K562 (cell line): Measurements from ENCODE around the gene KLK14. TPM values are rescaled to one million over a fixed set of nuclear protein-coding genes. Genes with fewer than 3 reads are reported as not detected.

Source experiments
- ATAC-seq: fragments of 200-7000 bp; cut with Tn5 transposase; 3 replicates; pipeline ENCODE4 v1.9.1; 2020; ENCODE audit warnings: moderate library complexity
- BruUV-seq: library from RNA; stranded (reverse); fragments of 400-500 nt; replicated peaks from 2 replicates; lab custom pipeline; 2021; lab: Mats Ljungman, UMichigan
- CTCF ChIA-PET: fragments of 300-600 bp; formaldehyde crosslinking; extraction: SDS; loops from one replicate; lab custom pipeline; 2021; ENCODE audit warnings: low intra/inter-chr PET ratio; lab: Yijun Ruan, JAX
- POLR2A ChIA-PET: fragments of 300-600, 350-650 bp; sonication (Branson Sonifier 250); formaldehyde crosslinking; extraction: SDS; loops from one replicate; lab custom pipeline; 2021; ENCODE audit warnings: antibody characterized with exemption, inconsistent platforms; lab: Yijun Ruan, JAX
- DNase-seq, 4 experiments: peaks; one replicate each; pipeline versions ENCODE4 v3.0.0 to v3.0.0-alpha.2; 2011 to 2018; ENCODE audit warnings: low spot score in 3 of 4, mixed read lengths in 3 of 4; ENCODE audit errors: extremely low read depth in 1 of 4
- FAIRE-seq: peaks from 2 replicates; lab custom pipeline; 2011; peaks lifted over from hg19 to GRCh38; lab: Jason Lieb, UNC
- H2AFZ ChIP-seq: 2 replicates; pipeline ENCODE4 v1.6.0; 2011; ENCODE audit warnings: low read depth, low read length, control low read depth, inconsistent platforms
- H3K27ac ChIP-seq: fragments of 200-600 bp; 3 replicates; pipeline ENCODE4 v1.8.0; 2011; ENCODE audit warnings: low read depth, mild to moderate bottlenecking, control low read depth, inconsistent platforms, low read length, moderate library complexity, mixed read lengths; ENCODE audit errors: extremely low read depth
- H3K27me3 ChIP-seq, 2 experiments: fragments of 300-600 bp in 1 of 2; 2 replicates in 1 of 2; 3 replicates in 1 of 2; pipeline versions ENCODE4 v1.6.0 to v1.8.0; 2011; ENCODE audit warnings: inconsistent platforms in 2 of 2, low read length in 2 of 2, mild to moderate bottlenecking in 1 of 2, mixed read lengths in 1 of 2, moderate library complexity in 1 of 2; ENCODE audit not compliant: control insufficient read depth in 2 of 2, insufficient read depth in 2 of 2
- H3K36me3 ChIP-seq: fragments of 300-600 bp; 3 replicates; pipeline ENCODE4 v1.8.0; 2011; ENCODE audit warnings: mild to moderate bottlenecking, low read length, inconsistent platforms; ENCODE audit not compliant: control insufficient read depth, insufficient read depth
- H3K4me1 ChIP-seq, 2 experiments: fragments of 200-600 bp in 1 of 2; replicated peaks in 1 of 2; 2 replicates in 1 of 2; 3 replicates in 1 of 2; pipeline versions ENCODE4 v1.5.1 to v1.8.0; 2011; ENCODE audit warnings: inconsistent platforms in 2 of 2, low read length in 2 of 2, mild to moderate bottlenecking in 1 of 2, mixed read lengths in 1 of 2, moderate library complexity in 1 of 2; ENCODE audit not compliant: control insufficient read depth in 2 of 2, insufficient read depth in 2 of 2
- H3K4me2 ChIP-seq: 2 replicates; pipeline ENCODE4 v1.6.1; 2011; ENCODE audit warnings: low read length, control low read depth, inconsistent platforms, mixed read lengths; ENCODE audit not compliant: insufficient read depth
- H3K4me3 ChIP-seq: fragments of 200-600 bp; sonication (generic), shearing (Covaris generic); 2 replicates; pipeline ENCODE4 v1.5.1; 2016; ENCODE audit warnings: control low read depth, inconsistent platforms
- H3K79me2 ChIP-seq: fragments of 200-600 bp; 3 replicates; pipeline ENCODE4 v1.8.0; 2011; ENCODE audit warnings: low read length, inconsistent platforms; ENCODE audit not compliant: control insufficient read depth, insufficient read depth
- H3K9ac ChIP-seq, 2 experiments: 2 replicates each; pipeline versions ENCODE4 v1.6.0 to v1.6.1; 2011; ENCODE audit warnings: low read depth in 2 of 2, low read length in 2 of 2, control low read depth in 1 of 2, inconsistent platforms in 1 of 2, mild to moderate bottlenecking in 1 of 2, mixed read lengths in 1 of 2; ENCODE audit not compliant: insufficient read depth in 1 of 2
- H3K9me1 ChIP-seq: one replicate; pipeline ENCODE4 v1.6.0; 2011; ENCODE audit warnings: inconsistent platforms, mild to moderate bottlenecking, low read length, moderate library complexity; ENCODE audit not compliant: control insufficient read depth, insufficient read depth
- H3K9me3 ChIP-seq: replicated peaks from 2 replicates; pipeline ENCODE4 v1.5.1; 2011; ENCODE audit warnings: low read depth, low read length, inconsistent platforms; ENCODE audit not compliant: control insufficient read depth, insufficient read depth
- H4K20me1 ChIP-seq: replicated peaks from 2 replicates; pipeline ENCODE4 v1.6.1; 2011; ENCODE audit warnings: low read length, inconsistent platforms, mixed read lengths; ENCODE audit not compliant: control insufficient read depth, insufficient read depth
- IFI16 ChIP-seq: fragments of 250-450 bp; sonication (Bioruptor Pico); IDR thresholded peaks from 2 replicates; pipeline ENCODE4 v2.1.2; 2022; ENCODE audit warnings: mild to moderate bottlenecking, inconsistent platforms
- JUN ChIP-seq, 2 experiments: sonication (generic) in 1 of 2; formaldehyde crosslinking in 1 of 2; IDR thresholded peaks; 2 replicates each; pipeline versions ENCODE4 v1.6.1 to v1.8.0; 2012 to 2022; ENCODE audit warnings: borderline replicate concordance in 2 of 2, mild to moderate bottlenecking in 2 of 2, improper control_type of control experiment in 1 of 2, low read depth in 1 of 2, low read length in 1 of 2, missing genetic modification reagents in 1 of 2
- L3MBTL2 ChIP-seq: fragments of 450-650 bp; IDR thresholded peaks from 2 replicates; pipeline ENCODE4 v1.6.1; 2016; ENCODE audit warnings: mild to moderate bottlenecking, moderate library complexity
- STAT5B ChIP-seq: fragments of 250-450 bp; sonication (Bioruptor Pico); IDR thresholded peaks from 2 replicates; pipeline ENCODE4 v1.8.0; 2021; ENCODE audit warnings: mild to moderate bottlenecking, inconsistent platforms
- XRCC4 ChIP-seq: IDR thresholded peaks from one replicate; pipeline ENCODE4 v1.6.1; 2011; ENCODE audit not compliant: insufficient read depth, insufficient read length; ENCODE audit errors: extremely low read depth
- WGBS: fragments of 100-300 bp; shearing (Covaris generic); methylation state at CpG from one replicate; pipeline ENCODE4 v1.1.6; 2016; ENCODE audit warnings: low coverage, mixed read lengths; ENCODE audit not compliant: insufficient coverage; ENCODE audit errors: missing lambda C conversion rate; 5-methylcytosine and 5-hydroxymethylcytosine counted together
- in situ Hi-C: fragments of 300-500 bp; cut with MboI; formaldehyde crosslinking; loops from 4 replicates; pipeline ENCODE4 v1.15.0; 2018; ENCODE audit warnings: inconsistent platforms, mixed read lengths
- intact Hi-C: fragments of 100-400 bp; cut with micrococcal nuclease; formaldehyde crosslinking; loops from 2 replicates; pipeline ENCODE4 v1.14.2; 2022
- polyA plus RNA-seq, 8 experiments: library from polyadenylated mRNA; depleted of rRNA in 4 of 8; stranded (reverse) in 5 of 8; unstranded in 3 of 8; fragments of >200 nt; fragmentation: Nextera tagmentation in 2 of 8; fragmentation: Illumina TruSeq in 1 of 8; extraction: Ambion mirVana in 2 of 8; extraction: Trizol in 1 of 8; gene quantifications; 2 replicates each; pipeline versions ENCODE4 v1.2.1 to v1.2.3, GENCODE V29; 2011 to 2014; ENCODE audit warnings: inconsistent platforms in 1 of 8, missing spikeins in 1 of 8
- total RNA-seq, 7 experiments: library from RNA; depleted of rRNA in 6 of 7; stranded (reverse); fragments of >200 nt in 6 of 7; fragmentation: Illumina TruSeq in 2 of 7; extraction: Trizol in 2 of 7; gene quantifications; 2 replicates each; pipeline versions ENCODE4 v1.2.1 to v1.2.3, GENCODE V29; 2011 to 2021; ENCODE audit warnings: low replicate concordance in 1 of 7
- TF ChIP-seq, protein P1 (sequence below): IDR thresholded peaks from 2 replicates; pipeline ENCODE4 v1.6.1; 2014; ENCODE audit warnings: antibody characterized with exemption
- TF ChIP-seq, protein P2 (sequence below): fragments of 250-450 bp; sonication (Bioruptor Pico); IDR thresholded peaks from 2 replicates; pipeline ENCODE4 v1.4.0; 2020; ENCODE audit warnings: mild to moderate bottlenecking
- TF ChIP-seq, protein P3 (sequence below): sonication (generic); formaldehyde crosslinking; IDR thresholded peaks from 2 replicates; pipeline ENCODE4 v1.8.0; 2022; ENCODE audit warnings: mild to moderate bottlenecking, missing genetic modification reagents

Gene KLK14
- total and polyA plus RNA-seq, 9 of the 15 experiments (the other 6 are each of a cell fraction or from before 2014, with no cell fraction given): not detected

DNA sequence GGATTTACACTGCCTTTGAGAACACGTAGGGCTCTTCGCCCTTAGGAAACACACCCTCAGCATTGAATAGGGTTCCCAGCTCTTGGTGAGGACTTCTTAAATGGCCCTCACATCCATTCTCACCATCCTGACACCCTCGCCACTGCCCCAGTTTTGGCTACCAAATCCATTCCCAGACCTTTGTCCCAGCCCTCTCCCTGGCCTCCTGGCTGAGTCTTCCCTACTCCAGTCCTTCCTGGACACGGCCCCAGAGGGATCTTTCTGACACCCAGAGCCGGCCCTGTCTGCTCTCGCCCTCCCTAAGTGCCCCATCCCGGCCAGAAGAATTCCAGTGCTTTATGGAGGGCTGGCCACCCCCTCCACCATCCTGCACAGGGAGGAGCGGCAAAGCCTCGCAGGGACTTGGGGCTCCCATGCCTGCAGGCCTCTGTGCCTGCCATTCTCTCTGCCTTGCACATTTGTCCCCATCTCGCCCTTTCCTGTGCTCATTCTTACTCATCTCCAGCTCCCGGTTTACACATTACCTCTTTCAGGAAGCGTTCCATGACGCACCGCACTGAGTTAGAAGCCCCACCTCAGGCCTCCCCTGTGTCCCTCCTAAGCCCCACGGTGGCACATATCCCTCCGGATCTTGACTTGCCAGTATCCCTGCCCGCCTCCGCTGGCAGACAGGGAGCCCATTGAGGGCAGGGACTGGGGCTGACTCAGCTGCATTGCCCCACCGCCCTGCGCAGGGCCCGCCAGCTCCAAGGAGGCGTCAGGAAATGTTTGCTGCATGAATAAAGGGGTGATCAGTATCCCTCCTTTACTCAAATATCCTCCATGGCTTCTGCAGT, 11.0 kb upstream of the KLK14 start:
- Histone ChIP-seq H4K20me1 (peaks cover 13% of the 10 kb centered on the region), H3K27ac (no peak overlapping the region), H3K79me2 (no peaks in the 10 kb centered on the region)
- BruUV-seq: no TSS peak
- CTCF ChIA-PET: interaction anchor here (0.6 to 4.9 kb wide), 6 partner anchors 14 to 171 kb away, joined by 4 to 35 read pairs (median 5); partner anchors contain the start of genes CTU1 and KLK10
- WGBS: 42% methylated on average over 19 of the region's 22 CpGs
- TF ChIP-seq, protein P1, sequence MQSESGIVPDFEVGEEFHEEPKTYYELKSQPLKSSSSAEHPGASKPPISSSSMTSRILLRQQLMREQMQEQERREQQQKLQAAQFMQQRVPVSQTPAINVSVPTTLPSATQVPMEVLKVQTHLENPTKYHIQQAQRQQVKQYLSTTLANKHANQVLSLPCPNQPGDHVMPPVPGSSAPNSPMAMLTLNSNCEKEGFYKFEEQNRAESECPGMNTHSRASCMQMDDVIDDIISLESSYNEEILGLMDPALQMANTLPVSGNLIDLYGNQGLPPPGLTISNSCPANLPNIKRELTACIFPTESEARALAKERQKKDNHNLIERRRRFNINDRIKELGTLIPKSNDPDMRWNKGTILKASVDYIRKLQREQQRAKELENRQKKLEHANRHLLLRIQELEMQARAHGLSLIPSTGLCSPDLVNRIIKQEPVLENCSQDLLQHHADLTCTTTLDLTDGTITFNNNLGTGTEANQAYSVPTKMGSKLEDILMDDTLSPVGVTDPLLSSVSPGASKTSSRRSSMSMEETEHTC: no peak
- TF ChIP-seq JUN (IDR thresholded peaks at IDR 0.05; ENCODE audit: borderline replicate concordance, low read depth, low read length) (no peak), JUN (CRISPR knock-in tag; IDR thresholded peaks at IDR 0.05; ENCODE audit: borderline replicate concordance) (no peak), IFI16 (CRISPR knock-in tag) (no peak), STAT5B (CRISPR knock-in tag) (no peak), L3MBTL2 (no peak), XRCC4 (no peak)
- TF ChIP-seq, protein P2, sequence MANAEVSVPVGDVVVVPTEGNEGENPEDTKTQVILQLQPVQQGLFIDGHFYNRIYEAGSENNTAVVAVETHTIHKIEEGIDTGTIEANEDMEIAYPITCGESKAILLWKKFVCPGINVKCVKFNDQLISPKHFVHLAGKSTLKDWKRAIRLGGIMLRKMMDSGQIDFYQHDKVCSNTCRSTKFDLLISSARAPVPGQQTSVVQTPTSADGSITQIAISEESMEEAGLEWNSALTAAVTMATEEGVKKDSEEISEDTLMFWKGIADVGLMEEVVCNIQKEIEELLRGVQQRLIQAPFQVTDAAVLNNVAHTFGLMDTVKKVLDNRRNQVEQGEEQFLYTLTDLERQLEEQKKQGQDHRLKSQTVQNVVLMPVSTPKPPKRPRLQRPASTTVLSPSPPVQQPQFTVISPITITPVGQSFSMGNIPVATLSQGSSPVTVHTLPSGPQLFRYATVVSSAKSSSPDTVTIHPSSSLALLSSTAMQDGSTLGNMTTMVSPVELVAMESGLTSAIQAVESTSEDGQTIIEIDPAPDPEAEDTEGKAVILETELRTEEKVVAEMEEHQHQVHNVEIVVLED: no peak
- TF ChIP-seq, protein P3, sequence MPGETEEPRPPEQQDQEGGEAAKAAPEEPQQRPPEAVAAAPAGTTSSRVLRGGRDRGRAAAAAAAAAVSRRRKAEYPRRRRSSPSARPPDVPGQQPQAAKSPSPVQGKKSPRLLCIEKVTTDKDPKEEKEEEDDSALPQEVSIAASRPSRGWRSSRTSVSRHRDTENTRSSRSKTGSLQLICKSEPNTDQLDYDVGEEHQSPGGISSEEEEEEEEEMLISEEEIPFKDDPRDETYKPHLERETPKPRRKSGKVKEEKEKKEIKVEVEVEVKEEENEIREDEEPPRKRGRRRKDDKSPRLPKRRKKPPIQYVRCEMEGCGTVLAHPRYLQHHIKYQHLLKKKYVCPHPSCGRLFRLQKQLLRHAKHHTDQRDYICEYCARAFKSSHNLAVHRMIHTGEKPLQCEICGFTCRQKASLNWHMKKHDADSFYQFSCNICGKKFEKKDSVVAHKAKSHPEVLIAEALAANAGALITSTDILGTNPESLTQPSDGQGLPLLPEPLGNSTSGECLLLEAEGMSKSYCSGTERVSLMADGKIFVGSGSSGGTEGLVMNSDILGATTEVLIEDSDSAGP (CRISPR knock-in tag): no peak
- TF ChIP-seq, all 486 proteins: peak for 0
- Histone ChIP-seq H3K9ac (no peak overlapping the region), H2AFZ (no peak overlapping the region), H3K9me3 (no peaks in the 10 kb centered on the region), H3K27me3 (peaks cover 10 to 27% of the 10 kb centered on the region in 2 experiments; a peak in 3 of 5 replicates), H3K4me3 (no peak overlapping the region), H3K4me2 (no peak overlapping the region), H3K36me3 (peaks cover 8% of the 10 kb centered on the region; the same call in 1 of the 3 replicates), H3K9me1 (peaks cover 9% of the 10 kb centered on the region), H3K4me1 (no peaks in the 10 kb centered on the region; a peak in 1 of 5 replicates)
- POLR2A ChIA-PET: no interaction called here
- in situ Hi-C loops (loop anchor here (5.0 to 10.0 kb wide), 3 partner anchors 71 to 389 kb away; no protein-coding TSS in a partner anchor), intact Hi-C loops (loop anchor here (2.0 to 5.0 kb wide), 2 partner anchors 163 to 386 kb away; no protein-coding TSS in a partner anchor)
- ATAC-seq (no peak), FAIRE-seq (no peak), DNase-seq (no peak)
